Measurements from ENCODE around the gene EEF1A2.

DNA sequence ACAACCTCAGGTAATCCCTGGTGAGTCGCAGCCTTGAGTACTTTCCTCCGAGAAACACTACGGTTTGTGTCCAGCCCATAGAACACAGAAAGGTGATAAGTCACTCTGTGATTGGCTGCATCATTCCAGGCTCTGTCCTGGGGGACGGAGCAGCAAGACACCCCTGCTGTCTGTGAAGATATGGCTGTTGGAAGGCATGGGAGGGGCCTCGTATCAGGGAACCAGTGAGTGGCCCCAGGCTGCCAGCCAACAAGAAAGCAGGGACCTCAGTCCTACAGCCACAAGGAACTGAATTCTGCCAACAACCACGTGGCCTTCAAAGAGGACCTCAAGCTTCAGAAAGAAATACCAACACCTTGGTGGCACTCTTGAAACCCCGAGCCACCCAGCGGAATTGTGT is 6.4 kb upstream of the EEF1A2 start:
- TF ChIP-seq, protein P1, sequence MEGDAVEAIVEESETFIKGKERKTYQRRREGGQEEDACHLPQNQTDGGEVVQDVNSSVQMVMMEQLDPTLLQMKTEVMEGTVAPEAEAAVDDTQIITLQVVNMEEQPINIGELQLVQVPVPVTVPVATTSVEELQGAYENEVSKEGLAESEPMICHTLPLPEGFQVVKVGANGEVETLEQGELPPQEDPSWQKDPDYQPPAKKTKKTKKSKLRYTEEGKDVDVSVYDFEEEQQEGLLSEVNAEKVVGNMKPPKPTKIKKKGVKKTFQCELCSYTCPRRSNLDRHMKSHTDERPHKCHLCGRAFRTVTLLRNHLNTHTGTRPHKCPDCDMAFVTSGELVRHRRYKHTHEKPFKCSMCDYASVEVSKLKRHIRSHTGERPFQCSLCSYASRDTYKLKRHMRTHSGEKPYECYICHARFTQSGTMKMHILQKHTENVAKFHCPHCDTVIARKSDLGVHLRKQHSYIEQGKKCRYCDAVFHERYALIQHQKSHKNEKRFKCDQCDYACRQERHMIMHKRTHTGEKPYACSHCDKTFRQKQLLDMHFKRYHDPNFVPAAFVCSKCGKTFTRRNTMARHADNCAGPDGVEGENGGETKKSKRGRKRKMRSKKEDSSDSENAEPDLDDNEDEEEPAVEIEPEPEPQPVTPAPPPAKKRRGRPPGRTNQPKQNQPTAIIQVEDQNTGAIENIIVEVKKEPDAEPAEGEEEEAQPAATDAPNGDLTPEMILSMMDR (IDR thresholded peaks at IDR 0.05): no peak
- TF ChIP-seq POLR2A (IDR thresholded peaks at IDR 0.05): no peak
- no peak for TF ChIP-seq EP300 (IDR thresholded peaks at IDR 0.05)

All from tibial nerve (tissue), 4 donors.